Keratinocyte (primary cell): ENCODE measurements around the gene SLAIN2. TPM values are rescaled to one million over a fixed set of nuclear protein-coding genes. Genes with fewer than 3 reads are reported as not detected.

ENCODE experiments used
- DNase-seq: peaks from one replicate; pipeline ENCODE4 v3.0.0-alpha.2; 2011; ENCODE audit warnings: low read depth, missing footprints, low spot score
- FAIRE-seq: peaks from 2 replicates; lab custom pipeline; 2011; peaks lifted over from hg19 to GRCh38; lab: Jason Lieb, UNC
- H2AFZ ChIP-seq: 2 replicates; pipeline ENCODE4 v1.6.0; 2012; ENCODE audit warnings: low read length, control low read depth, inconsistent platforms; ENCODE audit not compliant: control insufficient read depth
- H3K27ac ChIP-seq: 2 replicates; pipeline ENCODE4 v1.5.1; 2011; ENCODE audit warnings: low read length; ENCODE audit not compliant: control insufficient read depth, insufficient read depth
- H3K27me3 ChIP-seq: 3 replicates; pipeline ENCODE4 v1.6.0; 2011; ENCODE audit warnings: low read length; ENCODE audit not compliant: control insufficient read depth, insufficient read depth; ENCODE audit errors: extremely low read depth
- H3K36me3 ChIP-seq, 2 experiments: 2 replicates in 1 of 2; 3 replicates in 1 of 2; pipeline ENCODE4 v1.5.1; 2011; ENCODE audit warnings: low read length in 2 of 2, mild to moderate bottlenecking in 1 of 2; ENCODE audit not compliant: control insufficient read depth in 2 of 2, insufficient read depth in 2 of 2; ENCODE audit errors: extremely low read depth in 1 of 2
- H3K4me1 ChIP-seq: 3 replicates; pipeline ENCODE4 v1.5.1; 2011; ENCODE audit warnings: low read length; ENCODE audit not compliant: control insufficient read depth, insufficient read depth; ENCODE audit errors: extremely low read depth
- H3K4me2 ChIP-seq: 3 replicates; pipeline ENCODE4 v1.6.0; 2011; ENCODE audit warnings: low read depth, low read length; ENCODE audit not compliant: control insufficient read depth, insufficient read depth; ENCODE audit errors: extremely low read depth
- H3K4me3 ChIP-seq, 3 experiments: fragments of 200-600 bp in 1 of 3; sonication (generic) in 1 of 3; 2 replicates in 2 of 3; 3 replicates in 1 of 3; pipeline ENCODE4 v1.5.1; 2011 to 2016; ENCODE audit warnings: low read length in 3 of 3, mild to moderate bottlenecking in 3 of 3, control low read depth in 2 of 3, inconsistent platforms in 1 of 3, low read depth in 1 of 3, mixed read lengths in 1 of 3, mixed run types in 1 of 3, moderate library complexity in 1 of 3; ENCODE audit not compliant: control insufficient read depth in 2 of 3, insufficient read depth in 2 of 3; ENCODE audit errors: extremely low read depth in 1 of 3
- H3K79me2 ChIP-seq: 2 replicates; pipeline ENCODE4 v1.6.0; 2012; ENCODE audit warnings: low read length; ENCODE audit not compliant: control insufficient read depth, insufficient read depth
- H3K9ac ChIP-seq: 3 replicates; pipeline ENCODE4 v1.6.0; 2011; ENCODE audit warnings: low read length; ENCODE audit not compliant: control insufficient read depth, insufficient read depth; ENCODE audit errors: extremely low read depth
- H3K9me1 ChIP-seq: 3 replicates; pipeline ENCODE4 v1.6.0; 2011; ENCODE audit warnings: low read length; ENCODE audit not compliant: control insufficient read depth, insufficient read depth; ENCODE audit errors: extremely low read depth
- H3K9me3 ChIP-seq: 2 replicates; pipeline ENCODE4 v1.5.1; 2012; ENCODE audit warnings: low read depth, low read length; ENCODE audit not compliant: control insufficient read depth
- H4K20me1 ChIP-seq: 3 replicates; pipeline ENCODE4 v1.6.0; 2011; ENCODE audit warnings: low read length; ENCODE audit not compliant: control insufficient read depth, insufficient read depth; ENCODE audit errors: extremely low read depth
- CTCF ChIP-seq, 3 experiments: IDR thresholded peaks in 1 of 3; conservative IDR thresholded peaks in 1 of 3; optimal IDR thresholded peaks in 1 of 3; 2 replicates in 2 of 3; 3 replicates in 1 of 3; pipeline versions ENCODE3 to v1.5.1; 2011; ENCODE audit warnings: low read length in 3 of 3, mild to moderate bottlenecking in 3 of 3, moderate library complexity in 2 of 3, control low read depth in 1 of 3, inconsistent platforms in 1 of 3; ENCODE audit not compliant: insufficient read depth in 2 of 3; ENCODE audit errors: extremely low read depth in 1 of 3
- EZH2 ChIP-seq: IDR thresholded peaks from one replicate; pipeline ENCODE4 v1.6.1; 2012; ENCODE audit warnings: inconsistent platforms, mild to moderate bottlenecking, low read length, moderate library complexity
- dilution Hi-C: fragments of 300-500 bp; cut with MboI; formaldehyde crosslinking; loops from one replicate; pipeline ENCODE4 v1.7.0; 2020; ENCODE audit warnings: low sequenced_read_pairs; ENCODE audit not compliant: extremely low pct_ligation_motif_present
- polyA plus RNA-seq, 5 experiments: library from polyadenylated mRNA; depleted of rRNA in 3 of 5; stranded (reverse) in 3 of 5; stranded (forward) in 1 of 5; unstranded in 1 of 5; fragments of >200 nt; gene quantifications; 1 replicate in 1 of 5; 2 replicates in 3 of 5; 3 replicates in 1 of 5; pipeline versions ENCODE4 v1.2.1 to v1.2.3, GENCODE V29; 2011 to 2012; ENCODE audit warnings: missing spikeins in 2 of 5, low read depth in 1 of 5, low replicate concordance in 1 of 5

SLAIN2 gene
- polyA plus RNA-seq, 1 donor (not counting 4 experiments of a cell fraction or from before 2014, with no cell fraction given) = 72.4 TPM

- Histone ChIP-seq H3K79me2 (peaks cover 16% of the 10 kb centered on the region), H4K20me1 (no peaks in the 10 kb centered on the region)
- dilution Hi-C loops = no loop called here
These were observed 62.0 kb downstream of the SLAIN2 start for GRCh38 chr4:48403358-48403757.

GRCh38 chr4:48403779-48404178, 62.5 kb downstream of the SLAIN2 start:
- H3K27ac ChIP-seq = no peak overlapping the region
- H3K9me1 ChIP-seq = no peaks in the 10 kb centered on the region
- no peak overlapping the region for H3K9ac ChIP-seq
- DNase-seq (no peak), FAIRE-seq (no peak)
- dilution Hi-C loops = no loop called here
- no peak overlapping the region for H3K4me3 ChIP-seq
- TF ChIP-seq EZH2 (no peak), CTCF (optimal IDR thresholded peaks at IDR 0.05 in 1 of 3, IDR thresholded peaks at IDR 0.05 in 1 of 3, conservative IDR thresholded peaks at IDR 0.05 in 1 of 3; ENCODE audit: extremely low read depth in 1 of 3, insufficient read depth in 2 of 3, low read length in 3 of 3) (no peak)
- peaks cover 16% of the 10 kb centered on the region for H3K79me2 ChIP-seq
- H3K4me1 ChIP-seq = no peaks in the 10 kb centered on the region
- H2AFZ ChIP-seq = no peak overlapping the region
- H3K27me3 ChIP-seq = no peaks in the 10 kb centered on the region
- no peak overlapping the region for H3K4me2 ChIP-seq
- no peaks in the 10 kb centered on the region for H3K9me3 ChIP-seq
- H3K36me3 ChIP-seq = peaks cover 3 to 16% of the 10 kb centered on the region in 2 experiments
- no peaks in the 10 kb centered on the region for H4K20me1 ChIP-seq

More at GRCh38 chr4:48403358-48403757, 62.0 kb downstream of the SLAIN2 start:
- no peak overlapping the region for H3K4me2 ChIP-seq
- TF ChIP-seq CTCF (optimal IDR thresholded peaks at IDR 0.05 in 1 of 3, IDR thresholded peaks at IDR 0.05 in 1 of 3, conservative IDR thresholded peaks at IDR 0.05 in 1 of 3; ENCODE audit: extremely low read depth in 1 of 3, insufficient read depth in 2 of 3, low read length in 3 of 3) (no peak), EZH2 (no peak)
- no peak for FAIRE-seq
- H3K36me3 ChIP-seq = peaks cover 3 to 16% of the 10 kb centered on the region in 2 experiments
- no peak overlapping the region for H3K4me3 ChIP-seq
- H3K4me1 ChIP-seq = no peaks in the 10 kb centered on the region
- no peak overlapping the region for H3K27ac ChIP-seq
- no peaks in the 10 kb centered on the region for H3K27me3 ChIP-seq
- DNase-seq = no peak
- no peak overlapping the region for H2AFZ ChIP-seq
- H3K9me1 ChIP-seq = no peaks in the 10 kb centered on the region
- no peaks in the 10 kb centered on the region for H3K9me3 ChIP-seq
- H3K9ac ChIP-seq = no peak overlapping the region
